ENCODE data around the gene FRAS1.
"Not testable (repeated sequence)": the region's sequence is repeated elsewhere in the genome, so short reads cannot be mapped to it uniquely, and the experiment has no call there.

FRAS1 gene

GRCh38 chr4:78204176-78204575, 147.1 kb downstream of the FRAS1 start:
- no peak for DNase-seq (ENCODE audit: extremely low read depth, low read depth)
- no peak overlapping the region for H3K4me3 ChIP-seq (replicated peaks; ENCODE audit: low read depth, low read length)
- TF ChIP-seq CTCF (IDR thresholded peaks at IDR 0.05; ENCODE audit: low read depth, low read length, missing control alignments) = no peak

GRCh38 chr4:78205591-78205990, 148.5 kb downstream of the FRAS1 start:
- H3K4me3 ChIP-seq (replicated peaks; ENCODE audit: low read depth, low read length) = no peak overlapping the region
- no peak for TF ChIP-seq CTCF (IDR thresholded peaks at IDR 0.05; ENCODE audit: low read depth, low read length, missing control alignments)
- DNase-seq (ENCODE audit: extremely low read depth, low read depth) = no peak

- no peak overlapping the region for H3K4me3 ChIP-seq (replicated peaks; ENCODE audit: low read depth, low read length)
- no peak for DNase-seq (ENCODE audit: extremely low read depth, low read depth)
- TF ChIP-seq CTCF (IDR thresholded peaks at IDR 0.05; ENCODE audit: low read depth, low read length, missing control alignments) = no peak
Measured at GRCh38 chr4:78207541-78207940, 150.4 kb downstream of the FRAS1 start.

- TF ChIP-seq CTCF (IDR thresholded peaks at IDR 0.05; ENCODE audit: low read depth, low read length, missing control alignments) = no peak
- H3K4me3 ChIP-seq (replicated peaks; ENCODE audit: low read depth, low read length) = no peak overlapping the region
- no peak for DNase-seq (ENCODE audit: extremely low read depth, low read depth)
Measured at GRCh38 chr4:78207951-78208350, 150.8 kb downstream of the FRAS1 start.

GRCh38 chr4:78208896-78209295, 151.8 kb downstream of the FRAS1 start:
- H3K4me3 ChIP-seq (replicated peaks; ENCODE audit: low read depth, low read length); DNase-seq (ENCODE audit: extremely low read depth, low read depth): not testable (repeated sequence)

- no peak overlapping the region for H3K4me3 ChIP-seq (replicated peaks; ENCODE audit: low read depth, low read length)
- no peak for DNase-seq (ENCODE audit: extremely low read depth, low read depth)
- no peak for TF ChIP-seq CTCF (IDR thresholded peaks at IDR 0.05; ENCODE audit: low read depth, low read length, missing control alignments)
Measured at GRCh38 chr4:78210694-78211410, 153.7 kb downstream of the FRAS1 start.

GRCh38 chr4:78213218-78213617, 156.1 kb downstream of the FRAS1 start:
- no peak for DNase-seq (ENCODE audit: extremely low read depth, low read depth)
- no peak for TF ChIP-seq CTCF (IDR thresholded peaks at IDR 0.05; ENCODE audit: low read depth, low read length, missing control alignments)

More at GRCh38 chr4:78213218-78213617, 156.1 kb downstream of the FRAS1 start:
- H3K4me3 ChIP-seq (replicated peaks; ENCODE audit: low read depth, low read length) = no peak overlapping the region

All from HFF-Myc (cell line).